Muscle layer of duodenum (tissue), 2 donors: ENCODE measurements around the gene RNU1-4.
"Not testable (repeated sequence)": the region's sequence is repeated elsewhere in the genome, so short reads cannot be mapped to it uniquely, and the experiment has no call there.

Experiments
- H3K27ac ChIP-seq: one replicate; pipeline ENCODE4 v1.7.0; 2013; ENCODE audit warnings: mild to moderate bottlenecking, low read length
- H3K27me3 ChIP-seq: one replicate; pipeline ENCODE4 v1.7.0; 2013; ENCODE audit warnings: low read depth, mild to moderate bottlenecking, control low read depth, low read length
- H3K36me3 ChIP-seq, 2 donors: one replicate each; pipeline ENCODE4 v1.7.0; 2013; ENCODE audit warnings: low read length in 2 of 2, control low read depth in 1 of 2, mild to moderate bottlenecking in 1 of 2; ENCODE audit not compliant: insufficient read depth in 2 of 2, control insufficient read depth in 1 of 2
- H3K4me1 ChIP-seq, 2 donors: one replicate each; pipeline ENCODE4 v1.7.0; 2013; ENCODE audit warnings: low read length in 2 of 2, mild to moderate bottlenecking in 2 of 2, control low read depth in 1 of 2, moderate library complexity in 1 of 2; ENCODE audit not compliant: insufficient read depth in 2 of 2, control insufficient read depth in 1 of 2
- H3K4me3 ChIP-seq, 2 donors: one replicate each; pipeline ENCODE4 v1.7.0; 2013; ENCODE audit warnings: low read length in 2 of 2, low read depth in 1 of 2, mild to moderate bottlenecking in 1 of 2
- H3K9me3 ChIP-seq, 2 donors: one replicate each; pipeline ENCODE4 v1.7.0; 2013; ENCODE audit warnings: low read length in 2 of 2, control low read depth in 1 of 2, mild to moderate bottlenecking in 1 of 2; ENCODE audit not compliant: control insufficient read depth in 1 of 2
- donor health status: healthy.

The RNU1-4 gene

DNA sequence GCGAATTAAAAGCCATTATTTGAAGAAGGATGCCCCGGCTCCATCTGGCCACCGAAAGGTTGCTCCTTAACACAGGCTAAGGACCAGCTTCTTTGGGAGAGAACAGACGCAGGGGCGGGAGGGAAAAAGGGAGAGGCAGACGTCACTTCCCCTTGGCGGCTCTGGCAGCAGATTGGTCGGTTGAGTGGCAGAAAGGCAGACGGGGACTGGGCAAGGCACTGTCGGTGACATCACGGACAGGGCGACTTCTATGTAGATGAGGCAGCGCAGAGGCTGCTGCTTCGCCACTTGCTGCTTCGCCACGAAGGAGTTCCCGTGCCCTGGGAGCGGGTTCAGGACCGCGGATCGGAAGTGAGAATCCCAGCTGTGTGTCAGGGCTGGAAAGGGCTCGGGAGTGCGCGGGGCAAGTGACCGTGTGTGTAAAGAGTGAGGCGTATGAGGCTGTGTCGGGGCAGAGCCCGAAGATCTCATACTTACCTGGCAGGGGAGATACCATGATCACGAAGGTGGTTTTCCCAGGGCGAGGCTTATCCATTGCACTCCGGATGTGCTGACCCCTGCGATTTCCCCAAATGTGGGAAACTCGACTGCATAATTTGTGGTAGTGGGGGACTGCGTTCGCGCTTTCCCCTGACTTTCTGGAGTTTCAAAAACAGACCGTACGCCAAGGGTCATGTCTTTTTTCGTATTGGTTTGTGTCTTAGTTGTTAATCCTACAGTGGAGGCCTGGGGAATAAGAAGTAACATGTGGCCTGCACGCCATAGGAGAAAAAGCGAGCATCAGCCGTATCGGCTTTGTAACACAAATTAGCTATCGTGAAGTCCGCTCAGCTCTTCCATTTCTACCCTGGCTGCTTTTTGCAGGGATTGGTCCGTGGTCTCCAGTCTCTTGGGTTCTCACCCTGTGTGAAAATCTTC is at the start of gene RNU1-4:
Gene RNU1-4 (plus strand): TSS at position 470 of the 918 bp plus-strand sequence.
- H3K4me3 ChIP-seq, result not testable (repeated sequence)

DNA sequence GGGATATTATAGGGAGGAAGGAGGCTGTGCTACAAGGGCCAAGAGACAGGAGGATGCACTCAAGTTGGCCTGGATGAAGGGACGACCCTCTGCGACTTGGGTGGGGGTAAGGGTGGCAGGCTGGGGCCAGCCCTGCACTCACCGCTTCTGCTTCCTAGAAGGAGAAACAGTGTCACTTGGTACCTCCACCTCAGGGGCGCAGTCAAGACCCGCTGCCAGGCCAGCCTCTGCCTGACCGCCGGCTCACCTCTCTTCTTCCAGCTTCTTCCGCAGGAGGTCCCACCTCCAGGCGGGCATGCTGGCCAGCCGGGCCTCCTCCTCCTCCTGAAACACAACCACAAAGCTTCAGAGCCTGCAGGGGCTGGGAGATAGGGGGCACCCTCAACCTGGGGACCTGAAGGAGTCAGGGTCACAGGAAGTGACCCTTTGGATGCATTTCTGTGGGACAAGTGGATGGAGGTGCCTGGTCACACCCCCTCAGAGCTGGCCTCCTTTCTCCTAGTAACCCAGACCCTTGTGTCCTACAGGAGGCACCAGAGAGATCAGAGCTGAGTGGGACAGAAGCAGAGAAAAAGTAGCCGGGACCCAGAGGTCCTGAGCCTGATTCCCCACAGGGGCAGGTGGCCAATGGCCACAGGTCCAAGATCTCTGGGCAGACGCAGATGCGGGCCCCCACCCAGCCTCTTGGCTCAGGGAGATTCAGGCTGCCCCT is 49.2 kb upstream of the RNU1-4 start:
- H3K9me3 ChIP-seq, H3K4me3 ChIP-seq, H3K4me1 ChIP-seq, H3K27ac ChIP-seq, H3K27me3 ChIP-seq, H3K36me3 ChIP-seq: not testable (repeated sequence)

More for the DNA sequence above, at the start of gene RNU1-4:
- H3K4me1 ChIP-seq, H3K27ac ChIP-seq, H3K36me3 ChIP-seq, H3K9me3 ChIP-seq, H3K27me3 ChIP-seq: not testable (repeated sequence)

DNA sequence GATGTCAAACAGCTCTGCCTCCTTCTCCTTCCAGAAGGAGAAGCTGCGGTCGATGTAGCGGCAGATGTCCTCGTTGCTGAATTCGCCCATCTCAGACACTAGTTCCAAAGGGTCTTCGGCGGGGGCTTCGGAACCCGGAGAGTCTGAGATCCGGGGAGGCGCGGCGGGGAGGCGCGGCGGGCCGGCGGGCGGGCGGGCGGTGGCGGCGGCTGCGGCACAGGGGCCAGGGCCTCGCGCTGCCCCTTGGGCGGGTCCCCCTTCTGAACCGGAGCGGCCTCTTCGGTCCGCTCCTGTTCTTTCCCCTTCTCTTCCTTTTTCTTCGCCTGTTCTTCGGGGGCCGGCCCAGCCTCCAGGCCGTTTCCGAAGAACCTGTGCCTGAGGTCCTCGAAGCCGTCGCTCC is 48.0 kb upstream of the RNU1-4 start:
- H3K9me3 ChIP-seq, H3K4me3 ChIP-seq, H3K4me1 ChIP-seq, H3K27me3 ChIP-seq, H3K27ac ChIP-seq, H3K36me3 ChIP-seq: not testable (repeated sequence)

- not testable (repeated sequence) for H3K9me3 ChIP-seq, H3K4me3 ChIP-seq, H3K27ac ChIP-seq, H3K4me1 ChIP-seq, H3K27me3 ChIP-seq, H3K36me3 ChIP-seq
Measured at GRCh38 chr1:16692717-16693448, 47.4 kb upstream of the RNU1-4 start.

DNA sequence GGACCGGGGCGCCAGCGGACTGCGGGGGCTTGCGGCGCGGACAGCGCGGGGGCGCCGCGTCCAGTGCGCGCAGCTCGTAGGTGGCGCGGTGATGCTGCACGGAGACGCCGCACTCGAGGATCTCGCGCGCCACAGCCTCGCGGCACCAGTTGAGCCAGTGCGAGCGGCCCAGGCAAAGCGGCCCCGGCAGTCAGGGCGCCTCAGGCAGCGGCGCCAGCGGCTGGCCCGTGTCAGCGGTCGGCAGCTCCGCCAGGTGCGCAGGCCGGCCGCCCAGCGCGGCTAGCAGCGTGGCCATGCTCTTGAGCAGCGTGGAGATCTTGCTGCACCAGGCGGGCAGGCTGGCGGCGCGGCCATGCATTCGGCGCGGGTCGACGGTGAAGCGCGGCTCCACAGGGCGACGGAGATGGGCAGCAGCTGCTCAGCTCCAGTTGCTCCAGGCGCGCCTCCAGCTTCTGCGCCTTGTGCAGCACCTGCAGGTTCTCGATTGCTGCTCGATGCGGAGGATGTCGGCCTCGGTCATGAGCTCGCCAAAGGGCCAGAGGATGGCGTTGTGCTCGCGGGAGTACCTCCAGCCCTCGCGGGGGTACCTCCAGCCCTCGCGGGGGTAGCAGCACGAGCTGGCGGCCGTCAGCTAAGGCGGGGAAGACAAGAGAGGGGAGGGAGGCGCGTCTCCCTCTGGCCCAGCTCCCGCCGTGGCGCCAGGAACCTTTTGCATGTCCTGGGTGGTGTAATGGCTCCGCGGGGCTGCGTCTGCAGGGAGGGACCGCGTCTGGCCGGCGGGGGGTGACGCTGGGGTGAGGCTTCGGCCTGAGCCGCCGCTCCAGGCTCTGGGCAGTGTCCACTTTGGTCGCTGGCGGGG is 46.6 kb upstream of the RNU1-4 start:
- H3K27ac ChIP-seq, H3K36me3 ChIP-seq, H3K27me3 ChIP-seq, H3K9me3 ChIP-seq, H3K4me1 ChIP-seq, H3K4me3 ChIP-seq: not testable (repeated sequence)

GRCh38 chr1:16694308-16694702 is 46.0 kb upstream of the RNU1-4 start:
- H3K4me3 ChIP-seq, H3K36me3 ChIP-seq, H3K27ac ChIP-seq, H3K9me3 ChIP-seq, H3K27me3 ChIP-seq, H3K4me1 ChIP-seq: not testable (repeated sequence)

GRCh38 chr1:16696507-16697150 is 43.7 kb upstream of the RNU1-4 start:
- not testable (repeated sequence) for H3K4me1 ChIP-seq, H3K4me3 ChIP-seq, H3K27me3 ChIP-seq, H3K9me3 ChIP-seq, H3K36me3 ChIP-seq, H3K27ac ChIP-seq

DNA sequence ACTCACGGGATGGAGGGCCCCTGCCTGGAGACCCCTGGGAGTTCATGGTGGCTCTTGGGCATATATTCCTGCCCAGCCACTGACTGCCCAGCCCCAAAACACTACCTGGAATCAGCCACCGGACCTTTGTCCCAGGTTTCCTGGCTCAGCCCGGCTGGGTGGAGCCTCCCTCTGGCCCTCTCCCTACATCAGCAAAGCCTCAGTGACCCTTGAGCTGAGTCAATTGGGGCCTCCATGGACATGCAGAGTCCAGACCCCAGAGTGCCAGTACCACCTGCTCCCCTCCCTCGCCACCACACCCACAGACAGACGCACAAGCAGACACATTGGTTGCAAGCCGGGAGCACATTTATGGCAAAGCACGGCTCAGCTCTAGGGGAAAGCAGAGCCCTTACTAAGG is 43.2 kb upstream of the RNU1-4 start:
- H3K27ac ChIP-seq, H3K4me3 ChIP-seq, H3K4me1 ChIP-seq, H3K9me3 ChIP-seq, H3K36me3 ChIP-seq, H3K27me3 ChIP-seq: not testable (repeated sequence)

- not testable (repeated sequence) for H3K36me3 ChIP-seq, H3K27me3 ChIP-seq, H3K4me3 ChIP-seq, H3K4me1 ChIP-seq, H3K9me3 ChIP-seq, H3K27ac ChIP-seq
Measured at GRCh38 chr1:16699440-16699839, 40.9 kb upstream of the RNU1-4 start.

- H3K27me3 ChIP-seq, H3K36me3 ChIP-seq, H3K4me1 ChIP-seq, H3K9me3 ChIP-seq, H3K27ac ChIP-seq, H3K4me3 ChIP-seq: not testable (repeated sequence)
Measured at GRCh38 chr1:16700138-16700895, 40.0 kb upstream of the RNU1-4 start.
